HG03025 (cell line): ENCODE results near the gene FAM222A.

ENCODE experiments used
- ATAC-seq: cut with Tn5 transposase; IDR thresholded peaks from one replicate; pipeline ENCODE4 v1.9.1; 2021; ENCODE audit warnings: mild to moderate bottlenecking, moderate library complexity; ENCODE audit not compliant: unreplicated experiment, low FRiP score

The FAM222A gene

DNA sequence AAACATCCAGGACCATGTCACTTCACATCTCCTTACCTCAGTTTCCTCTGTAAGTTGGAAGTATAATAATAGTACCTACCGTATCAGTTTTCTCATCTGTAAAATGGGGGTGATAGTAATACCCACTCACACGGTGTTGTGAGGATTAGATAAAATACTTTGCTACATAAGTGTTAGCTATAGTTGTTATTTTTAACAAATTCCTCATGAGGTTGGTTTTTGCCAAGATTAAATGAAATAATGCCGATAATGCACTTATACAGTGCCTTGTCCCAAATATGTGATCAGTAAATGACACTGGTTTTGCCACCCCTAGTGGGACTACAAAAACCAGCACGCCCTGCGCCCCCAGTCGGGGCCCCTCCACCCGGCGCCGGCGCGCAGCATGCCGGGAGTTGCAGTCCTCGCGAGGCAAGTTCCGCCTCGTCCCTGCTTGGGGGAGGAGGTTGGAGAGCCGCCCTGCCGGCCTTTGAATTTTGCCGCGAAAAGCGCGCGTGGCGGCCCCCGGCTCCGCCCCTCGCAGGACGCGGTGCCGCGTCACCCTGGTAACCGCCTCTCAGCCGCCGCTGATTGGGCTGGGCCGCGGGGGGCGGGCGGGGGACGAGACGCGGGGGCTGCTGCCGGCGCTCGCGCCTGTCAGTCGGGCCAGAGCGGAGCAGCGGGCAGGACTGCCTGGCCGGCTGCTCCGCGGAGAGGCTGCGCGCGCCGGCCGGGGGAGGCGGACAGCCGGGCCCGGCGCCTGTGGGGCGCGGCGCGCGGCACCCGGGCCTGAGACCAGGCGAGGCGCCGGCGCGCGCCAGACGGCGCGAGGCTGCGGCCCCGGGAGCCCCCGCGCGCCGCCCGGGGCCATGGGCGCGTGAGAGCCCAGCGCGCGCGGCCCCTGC is at the start of gene FAM222A:
TSS of gene FAM222A (plus strand) at position 639 of the 884 bp plus-strand sequence. CDS start 30,322 bp downstream, outside the sequence.
- ATAC-seq = peak; percentile 87

- ATAC-seq = no peak
Observed at GRCh38 chr12:109664402-109664801, 49.2 kb upstream of the FAM222A start.

GRCh38 chr12:109666068-109666467 is 47.6 kb upstream of the FAM222A start:
- ATAC-seq = no peak

DNA sequence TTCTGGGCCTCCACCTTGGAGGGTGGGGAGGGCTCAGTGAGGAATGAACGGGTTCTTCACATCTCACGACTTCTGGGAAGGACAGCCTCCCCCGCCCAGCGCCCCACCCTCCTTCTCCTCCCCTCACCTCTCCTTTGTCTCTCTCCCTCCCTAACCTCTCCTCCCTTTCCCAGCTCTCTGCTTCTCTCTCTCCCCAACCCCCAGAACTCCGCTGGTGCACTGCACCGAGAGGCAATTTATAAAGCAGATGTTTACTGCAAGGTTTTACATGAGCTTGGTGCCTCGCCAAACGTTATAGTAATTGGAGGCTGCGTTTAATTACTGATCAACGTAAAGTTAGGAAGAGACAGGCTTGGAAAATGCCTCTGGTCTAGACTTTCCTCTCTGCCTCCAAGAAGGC is 42.9 kb upstream of the FAM222A start:
- ATAC-seq = no peak

DNA sequence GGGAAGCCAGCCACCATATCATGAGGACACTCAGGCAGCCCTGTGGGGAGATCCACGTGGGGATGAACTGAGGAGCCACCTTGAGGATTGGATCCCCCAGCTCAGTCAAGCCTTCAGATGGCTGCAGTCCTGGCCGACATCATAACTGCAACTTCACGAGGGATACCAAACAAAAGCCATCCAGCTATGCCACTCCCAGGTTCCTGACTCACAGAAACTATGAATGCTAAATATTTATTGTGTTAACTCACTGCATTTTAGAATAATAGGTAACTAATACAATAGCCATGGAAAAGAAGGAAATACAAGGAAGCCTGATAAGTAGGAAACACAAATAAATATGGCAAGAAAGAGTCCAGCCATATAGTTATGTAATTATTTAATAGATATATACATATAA is 42.1 kb upstream of the FAM222A start:
- no peak for ATAC-seq

GRCh38 chr12:109673379-109673778 is 40.2 kb upstream of the FAM222A start:
- no peak for ATAC-seq

DNA sequence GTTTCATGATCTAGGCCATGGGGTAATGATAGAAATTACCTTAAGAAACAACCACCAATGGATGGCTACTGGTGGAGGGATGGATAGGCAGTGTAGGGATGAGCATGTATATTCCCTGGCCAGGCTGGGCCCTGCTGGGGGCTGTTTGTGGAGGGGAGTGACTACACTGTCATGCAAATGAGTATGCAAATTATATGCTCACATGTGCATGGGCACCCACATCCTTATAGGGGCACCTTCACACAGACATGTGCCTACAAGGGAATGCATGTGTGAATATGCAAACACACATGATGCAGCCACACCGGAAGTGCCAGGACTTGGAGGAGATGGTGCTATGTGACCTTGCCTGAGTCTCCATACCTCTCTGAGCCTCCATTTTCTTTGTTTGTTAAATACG is 39.7 kb upstream of the FAM222A start:
- no peak for ATAC-seq

- no peak for ATAC-seq
Observed at GRCh38 chr12:109675411-109675810, 38.2 kb upstream of the FAM222A start.

DNA sequence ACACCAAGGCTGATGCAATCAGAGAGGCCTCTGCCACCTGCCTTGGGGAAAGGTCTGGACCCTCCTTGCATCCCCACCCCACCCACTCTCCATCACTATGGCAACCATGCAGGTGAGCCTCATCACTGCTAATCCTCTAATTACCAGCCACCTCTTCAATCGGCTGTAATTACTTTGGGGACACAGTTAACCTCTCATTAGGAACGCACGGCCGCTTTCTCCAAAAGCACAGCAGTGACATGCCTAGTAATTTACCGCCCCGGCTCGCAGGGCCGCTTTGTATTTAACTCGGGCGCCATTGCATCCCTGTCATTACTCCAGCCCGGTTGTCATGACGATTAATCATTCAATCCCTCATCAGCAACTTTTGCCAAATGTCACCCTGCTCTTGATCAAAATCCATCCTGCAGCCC is 36.3 kb upstream of the FAM222A start:
- ATAC-seq = no peak

DNA sequence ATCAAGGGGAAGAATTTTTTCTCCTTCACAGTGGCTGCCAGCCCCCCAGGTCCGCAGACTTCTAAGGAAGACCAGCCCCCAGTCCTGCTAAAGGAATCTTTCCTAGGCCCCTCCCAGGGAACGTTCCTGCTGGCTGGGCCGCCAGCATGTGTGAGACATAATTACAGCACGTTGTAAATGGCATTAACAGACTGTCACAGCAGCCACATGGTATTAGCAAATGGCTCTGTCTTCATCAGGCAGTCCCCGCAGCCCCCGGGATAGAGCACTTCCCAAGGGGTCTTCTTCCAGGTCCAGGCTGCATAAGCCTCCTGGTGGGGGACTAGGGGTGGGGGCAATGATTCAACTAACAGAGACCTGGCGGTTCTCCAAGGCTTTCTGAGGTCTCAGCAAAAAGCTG is 34.9 kb upstream of the FAM222A start:
- no peak for ATAC-seq

GRCh38 chr12:109679501-109680263 is 33.9 kb upstream of the FAM222A start:
- no peak for ATAC-seq

GRCh38 chr12:109680264-109681005 is 33.2 kb upstream of the FAM222A start:
- ATAC-seq = no peak

GRCh38 chr12:109681986-109682707 is 31.5 kb upstream of the FAM222A start:
- no peak for ATAC-seq

GRCh38 chr12:109682708-109683060 is 30.9 kb upstream of the FAM222A start:
- ATAC-seq = no peak

GRCh38 chr12:109683316-109683715 is 30.3 kb upstream of the FAM222A start:
- no peak for ATAC-seq

DNA sequence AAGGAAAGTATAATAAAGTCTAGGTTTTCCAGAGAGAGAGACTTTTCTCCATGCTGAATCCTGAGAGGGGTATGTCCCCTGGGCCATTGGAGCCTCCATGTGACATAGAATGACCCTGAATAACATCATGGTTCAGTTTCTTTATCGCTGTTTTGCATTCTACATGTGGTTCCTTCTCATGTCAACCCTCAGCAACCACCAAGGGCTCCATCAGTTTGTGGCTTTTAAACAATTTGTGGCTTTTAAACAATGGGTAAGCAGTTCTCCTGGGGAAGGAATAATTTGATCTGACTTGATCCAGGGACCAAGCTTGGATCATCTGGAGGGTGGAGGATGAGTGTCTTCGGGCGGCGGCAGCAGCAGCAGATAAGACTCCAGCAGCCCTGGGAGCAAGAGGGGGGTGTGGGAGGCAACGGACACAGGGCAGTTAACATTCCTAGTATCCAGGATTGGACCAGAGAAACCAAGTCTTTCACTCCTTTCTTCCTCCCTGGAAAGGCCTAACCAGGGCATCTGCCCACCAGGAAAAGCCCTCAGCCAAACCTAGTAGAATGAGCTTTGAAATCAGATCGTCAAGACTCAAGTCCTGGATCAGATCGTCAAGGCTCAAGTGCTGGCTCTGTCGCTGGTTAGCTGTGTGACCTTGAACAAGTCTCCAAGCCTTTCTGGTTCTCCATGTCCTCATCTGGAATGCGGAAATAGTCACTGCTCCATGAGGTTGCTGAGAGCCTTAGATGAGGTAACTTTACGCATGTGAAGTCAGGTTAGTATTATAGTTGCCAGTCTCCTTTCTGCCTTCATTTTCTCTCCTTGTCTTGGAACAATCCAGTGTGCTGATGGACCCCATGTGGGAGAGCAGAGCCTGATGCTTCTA is 27.8 kb upstream of the FAM222A start:
- ATAC-seq = no peak

- no peak for ATAC-seq
Observed at GRCh38 chr12:109686523-109686922, 27.1 kb upstream of the FAM222A start.

DNA sequence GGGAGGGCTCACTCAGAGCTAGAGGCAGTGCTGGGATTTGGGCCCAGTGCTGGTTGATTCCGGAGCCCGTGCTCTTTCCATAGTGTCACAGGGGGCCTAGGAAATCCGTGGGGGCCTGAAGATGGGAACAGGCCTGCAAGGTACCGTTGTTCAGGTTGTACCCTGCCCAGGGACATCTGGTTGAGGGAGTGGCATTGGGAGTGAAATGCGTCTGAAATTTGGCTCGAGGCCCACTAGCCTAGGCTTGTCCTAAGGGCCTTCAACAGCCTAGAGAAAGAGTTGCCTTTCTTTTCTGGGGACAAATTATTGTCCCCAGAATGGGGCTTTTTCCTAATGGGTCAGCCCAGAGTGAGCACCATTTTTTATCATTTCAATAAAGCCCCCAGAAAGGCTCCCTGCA is 26.4 kb upstream of the FAM222A start:
- no peak for ATAC-seq

GRCh38 chr12:109689426-109689825 is 24.2 kb upstream of the FAM222A start:
- no peak for ATAC-seq
